Measurements from ENCODE around the gene DDIT4. TPM values are rescaled to one million over a fixed set of nuclear protein-coding genes. Genes with fewer than 3 reads are reported as not detected.
"Not testable (repeated sequence)": the region's sequence is repeated elsewhere in the genome, so short reads cannot be mapped to it uniquely, and the experiment has no call there.

The DDIT4 gene
- total and polyA plus RNA-seq, 9 of the 15 experiments (the other 6 are each of a cell fraction or from before 2014, with no cell fraction given) = 8.2 to 675 (median 159) TPM

GRCh38 chr10:72249176-72249862 is 24.4 kb upstream of the DDIT4 start:
- DNase-seq (ENCODE audit: extremely low read depth in 1 of 4, low spot score in 3 of 4); BruUV-seq (replicated peaks); H3K79me2 ChIP-seq (ENCODE audit: control insufficient read depth, insufficient read depth, low read length); H3K4me3 ChIP-seq; H3K9me1 ChIP-seq (ENCODE audit: control insufficient read depth, insufficient read depth, low read length); intact Hi-C loops (cut with micrococcal nuclease); H3K9me3 ChIP-seq (replicated peaks; ENCODE audit: control insufficient read depth, insufficient read depth, low read depth, low read length); H3K27me3 ChIP-seq (ENCODE audit: control insufficient read depth in 2 of 2, insufficient read depth in 2 of 2, low read length in 2 of 2); ATAC-seq; H3K4me2 ChIP-seq (ENCODE audit: insufficient read depth, low read length); H3K36me3 ChIP-seq (ENCODE audit: control insufficient read depth, insufficient read depth, low read length); FAIRE-seq; in situ Hi-C loops (cut with MboI); CTCF ChIA-PET (ENCODE audit: low intra/inter-chr PET ratio); H3K27ac ChIP-seq (ENCODE audit: extremely low read depth, low read depth, low read length); H4K20me1 ChIP-seq (replicated peaks; ENCODE audit: control insufficient read depth, insufficient read depth, low read length); TF ChIP-seq FOXM1 (CRISPR knock-in tag; IDR thresholded peaks at IDR 0.05; ENCODE audit: low read depth): not testable (repeated sequence)
- POLR2A ChIA-PET = interaction anchor here (7.5 kb wide), 1 partner anchor 10 kb away, joined by 42 read pairs; no protein-coding TSS in a partner anchor
- WGBS (ENCODE audit: insufficient coverage, low coverage, missing lambda C conversion rate) = 90% methylated on average over 17 of the region's 17 CpGs
- peak overlapping the region in 1 of 2 experiments; percentile 77; a peak in 2 of 4 replicates for H3K9ac ChIP-seq (ENCODE audit: insufficient read depth in 1 of 2, low read depth in 2 of 2, low read length in 2 of 2)
- 0 out of 2 replicates have a peak, but pooled peaks have one; percentile 1 for TF ChIP-seq FOXM1 (IDR thresholded peaks at IDR 0.05; ENCODE audit: low read depth)
- H2AFZ ChIP-seq (ENCODE audit: low read depth, low read length) = peak overlapping the region; percentile 79
- peaks cover 29 to 47% of the 10 kb centered on the region in 2 experiments for H3K4me1 ChIP-seq (replicated peaks in 1 of 2; ENCODE audit: control insufficient read depth in 2 of 2, insufficient read depth in 2 of 2, low read length in 2 of 2)

GRCh38 chr10:72250666-72251065 is 23.1 kb upstream of the DDIT4 start:
- intact Hi-C loops (cut with micrococcal nuclease) (no loop called here), in situ Hi-C loops (cut with MboI) (no loop called here)
- no peaks in the 10 kb centered on the region for H3K27me3 ChIP-seq (ENCODE audit: control insufficient read depth in 2 of 2, insufficient read depth in 2 of 2, low read length in 2 of 2)
- ChIA-PET POLR2A (interaction anchor here (0.8 to 7.5 kb wide), 3 partner anchors 8 to 24 kb away, joined by 3 to 42 read pairs (median 3); no protein-coding TSS in a partner anchor), CTCF (ENCODE audit: low intra/inter-chr PET ratio) (no interaction called here)
- H3K9ac ChIP-seq (ENCODE audit: insufficient read depth in 1 of 2, low read depth in 2 of 2, low read length in 2 of 2) = peak overlapping the region; percentile 7 to 82; a peak in 2 of 4 replicates
- FAIRE-seq = no peak
- ATAC-seq = peak; percentile 40
- H3K27ac ChIP-seq (ENCODE audit: extremely low read depth, low read depth, low read length) = no peak overlapping the region
- no peaks in the 10 kb centered on the region for H3K9me1 ChIP-seq (ENCODE audit: control insufficient read depth, insufficient read depth, low read length)
- no peaks in the 10 kb centered on the region for H3K36me3 ChIP-seq (ENCODE audit: control insufficient read depth, insufficient read depth, low read length)
- peak overlapping the region; percentile 72 for H2AFZ ChIP-seq (ENCODE audit: low read depth, low read length)
- H3K9me3 ChIP-seq (replicated peaks; ENCODE audit: control insufficient read depth, insufficient read depth, low read depth, low read length) = no peaks in the 10 kb centered on the region
- H3K79me2 ChIP-seq (ENCODE audit: control insufficient read depth, insufficient read depth, low read length) = no peaks in the 10 kb centered on the region
- H3K4me3 ChIP-seq = no peak overlapping the region
- H3K4me2 ChIP-seq (ENCODE audit: insufficient read depth, low read length) = no peak overlapping the region; the same call in 1 of the 2 replicates
- H3K4me1 ChIP-seq (replicated peaks in 1 of 2; ENCODE audit: control insufficient read depth in 2 of 2, insufficient read depth in 2 of 2, low read length in 2 of 2) = peaks cover 27 to 45% of the 10 kb centered on the region in 2 experiments
- no peaks in the 10 kb centered on the region for H4K20me1 ChIP-seq (replicated peaks; ENCODE audit: control insufficient read depth, insufficient read depth, low read length)
- TF ChIP-seq RBM34 (IDR thresholded peaks at IDR 0.05; ENCODE audit: borderline replicate concordance, insufficient read depth, low read length) (no peak), ZBTB8A (IDR thresholded peaks at IDR 0.05; ENCODE audit: partially characterized antibody) (no peak), ZNF134 (CRISPR knock-in tag; conservative IDR thresholded peaks at IDR 0.05) (0 out of 2 replicates have a peak, but pooled peaks have one; percentile 29)
- 83% methylated on average over 1 of the region's 1 CpG for WGBS (ENCODE audit: insufficient coverage, low coverage, missing lambda C conversion rate)
- BruUV-seq (replicated peaks) = no TSS peak
- peak in 1 of 4 experiments; percentile 50 for DNase-seq (ENCODE audit: extremely low read depth in 1 of 4, low spot score in 3 of 4)
